HG03025 (cell line): ENCODE measurements around the gene EVA1A.

Experiments used
- ATAC-seq: cut with Tn5 transposase; IDR thresholded peaks from one replicate; pipeline ENCODE4 v1.9.1; 2021; ENCODE audit warnings: mild to moderate bottlenecking, moderate library complexity; ENCODE audit not compliant: unreplicated experiment, low FRiP score

The EVA1A gene

GRCh38 chr2:75560768-75561565, at the start of gene EVA1A:
TSS of gene EVA1A (minus strand) at chr2:75560939. CDS start at chr2:75518140, 42,799 bp downstream.
- no peak for ATAC-seq

- no peak for ATAC-seq
Measured at GRCh38 chr2:75609937-75610508, 49.3 kb upstream of the EVA1A start.

- no peak for ATAC-seq
Measured at GRCh38 chr2:75609334-75609689, 48.6 kb upstream of the EVA1A start.

- ATAC-seq, result peak; percentile 79
Measured at GRCh38 chr2:75608684-75609333, 48.1 kb upstream of the EVA1A start.

GRCh38 chr2:75607988-75608683, 47.4 kb upstream of the EVA1A start:
- no peak for ATAC-seq

GRCh38 chr2:75607400-75607798, 46.7 kb upstream of the EVA1A start:
- no peak for ATAC-seq

GRCh38 chr2:75606761-75607399, 46.1 kb upstream of the EVA1A start:
- ATAC-seq, result no peak

GRCh38 chr2:75605770-75606529, 45.2 kb upstream of the EVA1A start:
- no peak for ATAC-seq

- ATAC-seq, result no peak
Measured at GRCh38 chr2:75604484-75604883, 43.7 kb upstream of the EVA1A start.

GRCh38 chr2:75603477-75603876, 42.7 kb upstream of the EVA1A start:
- ATAC-seq, result no peak

- no peak for ATAC-seq
Measured at GRCh38 chr2:75602724-75603342, 42.1 kb upstream of the EVA1A start.

GRCh38 chr2:75600461-75601011, 39.8 kb upstream of the EVA1A start:
- no peak for ATAC-seq

- no peak for ATAC-seq
Measured at GRCh38 chr2:75598589-75599155, 37.9 kb upstream of the EVA1A start.

GRCh38 chr2:75597949-75598348, 37.2 kb upstream of the EVA1A start:
- no peak for ATAC-seq

- ATAC-seq, result no peak
Measured at GRCh38 chr2:75596784-75597183, 36.0 kb upstream of the EVA1A start.

GRCh38 chr2:75595541-75596395, 35.0 kb upstream of the EVA1A start:
- ATAC-seq, result no peak

- ATAC-seq, result no peak
Measured at GRCh38 chr2:75594596-75594995, 33.9 kb upstream of the EVA1A start.

- ATAC-seq, result no peak
Measured at GRCh38 chr2:75592888-75593287, 32.1 kb upstream of the EVA1A start.
